GM18870 (cell line): ENCODE measurements around the gene RFX4.
"Not testable (repeated sequence)": the region's sequence is repeated elsewhere in the genome, so short reads cannot be mapped to it uniquely, and the experiment has no call there.

Experiments used
- ATAC-seq: cut with Tn5 transposase; IDR thresholded peaks from one replicate; pipeline ENCODE4 v1.9.1; 2021; ENCODE audit warnings: moderate library complexity; ENCODE audit not compliant: unreplicated experiment

The RFX4 gene

DNA sequence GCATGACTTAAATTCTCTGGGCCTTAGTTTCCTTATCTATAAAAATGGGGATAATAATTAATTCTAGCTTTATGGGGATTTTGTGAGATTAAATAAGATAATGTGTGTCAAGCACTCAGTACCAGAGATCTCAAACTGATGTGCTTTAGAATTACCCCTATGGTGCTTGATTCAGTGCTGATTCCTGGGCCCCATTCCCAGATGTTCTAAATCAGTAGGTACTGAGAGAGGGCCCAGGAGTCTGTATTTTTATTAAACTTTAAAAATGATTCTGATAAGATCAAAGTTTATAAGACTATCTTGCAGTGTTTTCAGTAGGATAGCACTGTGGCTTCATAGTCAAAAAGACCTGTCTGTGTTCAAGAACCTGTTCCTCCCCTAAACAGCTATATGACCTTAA lies 102.6 kb downstream of the RFX4 start:
- ATAC-seq: no peak

DNA sequence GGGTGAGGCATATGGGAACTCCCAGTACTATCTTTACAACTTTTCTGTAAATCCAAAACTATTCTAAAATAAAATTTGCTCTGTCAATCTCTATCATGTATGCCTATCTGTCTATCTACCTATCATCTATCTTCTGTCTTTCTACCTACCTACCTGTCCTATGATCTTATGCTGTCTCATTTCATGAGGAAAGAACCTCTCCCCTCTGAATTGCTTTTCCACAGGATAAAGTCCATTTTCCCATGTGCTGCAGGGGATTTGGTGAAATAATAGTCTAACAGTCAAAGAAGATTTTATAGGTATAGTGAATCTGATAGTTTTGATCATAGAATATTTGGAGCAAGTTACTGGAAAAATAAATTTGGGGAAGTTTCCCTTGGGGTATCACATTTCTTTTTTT lies 104.9 kb downstream of the RFX4 start:
- no peak for ATAC-seq

DNA sequence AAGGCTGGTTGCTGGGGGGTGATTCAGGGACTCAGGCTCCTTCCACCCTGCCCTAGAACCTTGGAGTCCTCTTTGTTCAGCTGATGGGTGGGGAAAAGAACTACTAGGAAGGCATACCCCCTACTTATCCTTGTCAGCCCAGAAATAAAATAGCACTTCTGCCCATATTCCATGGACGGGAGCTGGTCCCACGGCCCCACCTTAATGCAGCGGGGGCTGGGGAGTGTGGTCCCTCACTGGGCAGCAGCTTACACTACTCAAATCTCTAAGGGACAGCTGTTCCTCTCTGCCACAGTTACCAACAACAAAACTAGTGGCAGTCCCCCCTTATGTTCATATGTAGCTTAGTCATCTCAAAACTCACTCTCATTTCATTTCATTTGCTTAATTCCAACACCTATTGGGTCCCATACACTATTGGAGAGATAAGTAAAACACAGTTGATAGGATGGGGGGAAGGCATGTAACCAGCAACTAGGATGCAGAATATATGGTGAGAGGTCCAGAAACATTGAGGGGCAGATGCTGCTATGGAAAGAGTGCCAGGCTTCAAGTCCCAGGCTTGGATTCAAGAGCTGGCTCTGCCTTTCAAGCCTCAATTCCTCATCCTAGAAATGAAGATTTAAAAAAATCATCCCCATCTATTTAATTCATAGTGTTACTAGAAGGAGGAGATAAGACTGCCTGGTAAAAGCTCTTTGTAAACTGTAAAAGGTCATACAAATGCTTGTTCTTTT lies 107.9 kb downstream of the RFX4 start:
- no peak for ATAC-seq

DNA sequence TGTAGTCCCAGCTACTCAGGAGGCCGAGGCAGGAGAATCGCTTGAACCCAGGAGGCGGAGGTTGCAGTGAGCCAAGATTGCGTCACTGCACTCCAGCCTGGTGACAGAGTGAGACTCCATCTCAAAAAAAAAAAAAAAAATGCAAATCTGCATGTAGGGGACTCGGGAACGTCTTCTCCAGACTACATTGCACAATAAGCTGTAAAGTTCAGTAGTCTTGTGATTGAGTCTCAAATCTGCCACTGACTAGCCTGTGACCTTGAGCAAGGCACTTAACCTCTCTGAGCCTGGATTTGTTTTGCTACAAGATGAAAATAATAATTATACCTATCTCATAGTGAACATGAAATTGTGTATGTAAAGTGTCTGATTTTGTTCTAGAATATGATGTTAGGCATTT lies 109.2 kb downstream of the RFX4 start:
- not testable (repeated sequence) for ATAC-seq

DNA sequence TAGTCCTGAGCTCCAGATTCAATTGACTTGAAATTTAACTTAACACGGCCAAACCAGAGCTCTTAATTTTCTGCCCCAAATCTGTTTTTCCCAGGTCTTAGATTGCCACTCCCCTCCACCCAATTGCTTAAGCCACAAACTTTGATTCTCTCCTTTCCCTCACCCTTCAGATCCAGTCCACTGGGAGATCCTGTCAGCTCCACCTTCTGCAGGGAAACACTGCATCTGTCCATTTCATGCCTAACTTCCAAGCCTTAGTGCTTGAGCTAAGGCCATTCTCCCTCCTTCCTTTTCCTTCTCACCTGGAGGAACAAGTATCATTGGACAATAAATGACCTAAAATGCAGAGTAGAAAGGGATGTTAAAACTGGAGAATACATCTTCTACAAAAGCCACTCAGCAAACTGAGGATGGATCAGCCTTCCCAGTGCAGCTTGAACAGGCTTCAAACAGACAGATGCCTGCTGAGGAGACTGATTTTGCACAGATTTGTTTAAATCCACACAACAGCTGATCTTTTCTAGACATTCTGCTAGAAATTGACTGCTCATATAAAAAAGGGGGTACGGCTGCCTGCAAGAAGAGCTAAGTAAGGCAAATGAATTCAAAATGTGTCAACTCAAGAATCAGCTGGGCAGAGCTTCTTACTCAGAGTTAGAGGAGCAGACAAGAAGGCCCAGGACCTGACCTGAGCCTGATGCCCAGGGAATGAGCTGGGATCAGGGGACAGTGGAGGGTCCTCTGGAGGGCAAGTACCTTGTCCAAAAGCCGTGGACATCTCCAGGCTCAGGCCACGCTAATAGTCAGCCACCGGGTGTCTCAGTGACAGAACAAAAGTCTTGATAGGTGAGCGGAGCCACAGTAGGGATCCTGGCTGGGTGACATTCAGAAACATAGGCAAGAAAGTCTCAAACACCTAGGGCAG lies 110.4 kb downstream of the RFX4 start:
- ATAC-seq: no peak

DNA sequence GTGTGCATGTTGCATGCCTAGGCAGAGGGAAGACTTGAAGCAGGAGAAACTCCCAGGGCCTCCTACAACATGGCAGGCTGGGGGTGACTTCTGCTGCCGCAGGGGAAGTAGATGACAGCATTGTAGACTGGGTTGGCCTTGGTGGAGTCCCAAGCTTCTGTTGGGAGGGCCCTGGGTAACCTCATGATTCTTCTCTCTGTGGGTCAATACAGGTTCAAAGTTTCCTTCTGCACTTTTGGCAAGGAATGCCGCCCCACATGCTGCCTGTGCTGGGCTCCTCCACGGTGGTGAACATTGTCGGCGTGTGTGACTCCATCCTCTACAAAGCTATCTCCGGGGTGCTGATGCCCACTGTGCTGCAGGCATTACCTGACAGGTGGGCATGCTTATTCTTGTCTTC lies 113.3 kb downstream of the RFX4 start:
- no peak for ATAC-seq

DNA sequence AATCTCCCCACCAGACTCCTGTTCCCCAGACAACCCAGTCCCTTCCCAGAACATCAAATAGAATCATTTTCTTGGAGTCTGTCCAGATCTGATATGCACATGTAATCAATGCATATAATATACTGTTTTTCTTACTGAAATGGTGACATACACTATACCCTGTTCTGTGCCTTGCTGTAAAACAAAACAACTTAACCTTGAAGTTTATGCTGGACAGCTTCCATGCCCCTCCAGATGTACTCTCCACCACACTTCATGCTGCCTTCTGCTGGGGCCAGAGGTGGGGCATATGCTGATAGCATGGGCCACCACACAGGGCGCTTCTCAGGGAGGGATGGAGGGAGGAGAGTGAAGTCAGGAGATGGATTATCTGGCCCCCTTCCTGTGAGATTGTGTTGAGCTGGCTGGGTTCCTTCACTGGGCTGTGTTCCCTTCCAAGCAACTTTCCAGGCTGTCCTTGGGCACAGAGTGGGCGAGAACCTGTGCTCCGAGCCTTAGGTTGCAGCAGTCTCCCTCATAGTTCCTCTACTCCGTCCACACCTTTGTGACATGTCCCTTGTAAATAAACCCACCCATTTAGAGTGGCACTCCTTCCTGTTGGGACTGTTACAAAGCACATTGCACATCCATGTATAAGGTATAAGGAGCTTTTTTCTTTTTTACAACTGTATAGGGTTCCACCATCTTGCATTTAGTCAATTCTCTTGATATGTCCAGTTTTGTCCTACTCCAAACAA lies 114.0 kb downstream of the RFX4 start:
- no peak for ATAC-seq

DNA sequence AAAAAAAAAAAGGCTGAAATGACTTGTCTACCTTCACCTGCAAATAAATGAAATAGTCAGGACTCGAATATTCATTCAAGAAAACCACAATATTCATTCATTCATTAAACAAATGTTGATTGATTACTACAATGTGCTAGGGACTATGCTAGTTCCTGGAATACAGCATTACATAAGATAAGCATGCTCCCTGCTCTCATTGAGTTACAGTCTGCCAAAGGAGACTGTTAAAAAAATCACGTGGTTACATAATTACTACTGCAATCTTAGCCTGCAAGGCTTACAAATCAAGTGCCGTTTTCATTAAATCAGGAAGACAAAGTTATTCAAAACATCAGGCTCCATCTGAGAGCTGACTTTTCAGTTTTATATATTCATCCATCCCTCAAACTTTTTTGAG lies 121.3 kb downstream of the RFX4 start:
- ATAC-seq: no peak

DNA sequence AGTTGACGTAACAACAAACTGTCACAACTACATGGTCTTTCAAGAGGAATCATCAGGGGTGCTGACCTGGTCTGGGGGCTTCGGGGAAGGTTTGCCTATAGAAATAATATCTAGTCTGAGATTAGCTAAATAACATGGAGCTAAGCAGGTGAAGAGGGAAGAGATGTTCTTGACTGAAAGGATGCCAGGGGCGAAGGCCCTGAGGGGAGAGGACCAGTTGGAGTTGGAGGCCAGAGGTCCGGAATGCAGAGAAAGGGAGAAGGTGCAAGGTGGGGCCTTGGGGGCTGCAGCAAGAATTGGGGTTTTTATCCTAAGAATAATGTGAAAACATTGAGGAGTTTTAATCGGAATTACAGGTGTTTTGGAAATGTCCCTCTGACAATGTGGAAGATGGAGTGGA lies 123.2 kb downstream of the RFX4 start:
- no peak for ATAC-seq

DNA sequence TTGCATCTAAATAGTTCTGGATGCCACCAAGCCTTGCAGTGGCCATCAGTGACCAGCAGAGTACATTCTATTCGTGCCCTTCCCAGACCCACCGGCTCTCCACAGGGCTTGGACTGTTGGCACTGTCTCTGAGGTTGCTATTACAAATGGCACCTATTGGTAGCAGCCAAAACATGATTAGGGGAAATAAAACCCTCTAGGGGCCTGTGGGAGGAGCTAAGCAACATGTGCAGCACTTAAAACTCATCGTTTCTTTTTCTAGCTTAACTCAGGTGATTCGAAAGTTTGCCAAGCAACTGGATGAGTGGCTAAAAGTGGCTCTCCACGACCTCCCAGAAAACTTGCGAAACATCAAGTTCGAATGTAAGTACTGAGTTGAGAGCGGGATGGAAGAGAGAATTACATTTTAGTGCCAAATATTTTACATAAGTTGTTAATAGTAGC lies 126.3 kb downstream of the RFX4 start:
- ATAC-seq: no peak

DNA sequence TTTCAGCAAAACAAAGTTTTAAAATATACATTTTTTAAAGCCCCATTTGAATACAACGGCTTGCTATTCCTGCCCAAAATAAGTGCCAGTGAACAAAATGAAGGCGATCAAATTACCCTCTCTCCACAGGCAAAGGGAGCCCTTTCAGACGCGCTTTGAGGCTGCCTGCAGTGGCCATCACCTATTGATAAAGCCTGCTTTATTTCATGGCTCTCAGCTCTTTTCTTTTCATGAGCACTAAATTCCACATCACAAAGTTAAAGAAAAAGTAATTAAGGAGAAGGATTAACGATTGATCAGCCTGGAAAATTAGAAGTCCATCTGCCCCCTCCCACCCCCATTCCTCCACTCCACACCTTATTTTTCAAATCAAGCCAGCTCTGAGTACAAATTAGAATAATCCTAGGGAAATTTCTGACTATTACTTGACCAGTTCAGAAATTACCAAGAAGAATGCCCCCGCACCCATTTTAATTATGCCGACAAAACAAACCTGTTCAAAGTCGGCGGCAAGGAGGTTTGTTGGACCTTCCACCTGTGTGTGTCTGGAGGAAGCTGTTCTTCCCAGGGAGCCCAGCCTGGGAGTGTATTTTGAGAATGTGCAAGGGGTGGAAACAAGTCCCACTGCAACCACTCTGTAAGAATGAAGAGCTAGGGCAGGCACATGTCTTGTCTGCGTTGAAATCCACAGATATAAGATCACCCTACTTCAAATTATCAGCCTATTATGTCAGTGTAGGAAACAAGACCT lies 127.5 kb downstream of the RFX4 start:
- ATAC-seq: no peak

DNA sequence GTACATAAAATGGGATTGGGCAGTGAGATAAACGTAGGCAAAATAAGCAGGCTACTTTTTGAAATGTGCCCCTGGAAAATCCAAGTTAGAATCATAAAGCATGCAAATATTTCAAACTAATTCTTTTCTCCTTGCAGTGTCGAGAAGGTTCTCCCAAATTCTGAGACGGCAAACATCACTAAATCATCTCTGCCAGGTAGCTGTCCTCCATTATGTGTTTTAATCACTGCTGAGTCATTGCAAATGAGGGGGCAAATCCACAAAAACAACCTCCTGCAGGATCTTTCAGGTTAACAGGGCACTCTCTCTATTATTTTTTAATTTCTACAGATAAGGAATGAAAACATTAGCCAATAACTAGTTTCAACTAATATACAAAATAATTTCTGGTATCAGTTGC lies 128.5 kb downstream of the RFX4 start:
- no peak for ATAC-seq

DNA sequence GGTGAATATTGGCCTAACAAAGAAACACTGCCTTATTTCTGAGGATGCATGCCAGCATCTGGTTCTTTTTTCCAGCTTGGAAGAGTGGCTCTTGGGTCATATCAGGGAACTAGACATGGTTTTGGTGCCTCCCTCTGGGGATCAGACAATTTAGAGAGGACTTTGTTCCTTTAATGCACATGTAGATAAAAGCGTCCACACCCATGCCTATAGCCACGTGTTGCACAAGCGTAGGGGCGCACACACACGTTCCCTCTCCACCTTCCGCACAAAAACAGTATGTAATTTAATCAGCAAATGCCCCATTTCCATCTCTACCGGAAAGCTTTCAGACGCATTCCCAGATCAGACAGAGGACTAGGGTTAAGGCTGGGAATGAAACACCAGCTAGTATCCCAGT lies 130.0 kb downstream of the RFX4 start:
- ATAC-seq: no peak

DNA sequence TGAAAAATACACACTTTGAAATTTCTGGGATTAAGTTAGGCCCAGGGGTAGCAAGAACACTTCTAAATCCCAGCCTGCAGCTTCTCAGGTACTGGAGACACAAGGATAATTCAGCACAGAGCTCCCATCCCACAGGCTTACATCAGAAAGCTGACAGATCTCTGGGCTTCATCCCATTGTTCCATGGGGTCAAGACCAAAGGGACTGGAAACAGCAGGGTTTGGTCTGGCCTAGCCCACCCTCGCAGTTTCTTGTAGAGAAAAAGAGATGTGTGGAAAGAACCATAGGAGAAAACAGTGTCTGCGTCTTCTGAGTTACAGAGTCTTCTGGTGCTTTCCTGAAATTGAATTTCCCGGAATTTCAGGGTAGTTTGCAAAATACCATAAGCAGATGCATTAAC lies 132.1 kb downstream of the RFX4 start:
- ATAC-seq: no peak

DNA sequence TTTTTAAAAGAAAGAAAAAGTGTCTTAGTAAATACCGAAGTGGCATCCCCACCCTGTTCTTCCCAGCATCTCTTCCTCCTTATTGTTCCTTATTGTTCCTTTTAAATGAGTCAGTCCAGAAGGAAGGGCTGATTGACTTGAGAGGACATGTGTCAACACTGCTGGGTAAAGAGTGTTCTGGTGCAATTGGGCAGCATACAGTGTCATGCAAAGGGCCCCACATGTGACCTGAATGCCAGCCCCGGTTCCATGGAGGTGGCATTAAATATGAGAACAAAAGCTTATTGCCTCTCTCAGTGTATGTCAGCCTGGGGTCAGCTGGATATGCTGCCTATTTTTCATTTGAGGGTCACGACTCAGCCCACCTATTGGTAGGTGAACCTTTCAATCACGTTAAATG lies 132.8 kb downstream of the RFX4 start:
- no peak for ATAC-seq

DNA sequence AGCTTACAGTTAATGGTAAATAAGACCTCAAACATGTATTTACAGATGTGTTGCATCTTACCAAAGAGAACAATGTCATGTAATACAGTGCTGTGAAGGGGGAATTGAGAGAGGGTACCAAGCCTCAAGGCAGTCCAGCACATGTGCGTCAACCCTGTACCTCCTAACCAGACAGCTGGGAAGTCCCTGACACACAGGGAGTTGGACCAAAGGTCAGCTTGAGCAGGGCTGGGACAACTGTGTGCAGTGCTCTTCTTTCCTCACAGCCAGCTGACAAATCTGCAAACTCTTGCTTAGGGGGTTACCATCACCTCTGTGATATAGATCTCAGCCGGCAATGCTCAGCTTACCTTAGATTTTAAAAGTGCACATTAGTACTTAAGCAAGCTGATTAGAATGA lies 134.9 kb downstream of the RFX4 start:
- ATAC-seq: no peak

DNA sequence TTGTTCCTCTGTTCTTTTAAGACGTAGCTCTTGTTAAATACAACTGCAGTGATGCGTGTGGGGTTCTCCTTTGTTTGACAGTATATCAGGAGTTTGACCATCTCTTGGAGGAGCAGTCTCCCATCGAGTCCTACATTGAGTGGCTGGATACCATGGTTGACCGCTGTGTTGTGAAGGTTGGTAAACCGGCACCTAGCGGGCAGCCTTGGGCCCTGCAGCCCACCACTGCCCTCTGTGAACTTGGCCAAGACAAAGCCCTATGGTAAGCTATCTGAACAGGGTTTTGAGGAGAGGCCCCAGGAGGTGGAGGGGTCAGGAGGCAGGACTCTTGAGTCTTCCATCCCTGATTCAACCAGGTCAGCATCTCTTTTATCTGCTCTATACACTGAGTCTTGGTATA lies 137.1 kb downstream of the RFX4 start:
- no peak for ATAC-seq

DNA sequence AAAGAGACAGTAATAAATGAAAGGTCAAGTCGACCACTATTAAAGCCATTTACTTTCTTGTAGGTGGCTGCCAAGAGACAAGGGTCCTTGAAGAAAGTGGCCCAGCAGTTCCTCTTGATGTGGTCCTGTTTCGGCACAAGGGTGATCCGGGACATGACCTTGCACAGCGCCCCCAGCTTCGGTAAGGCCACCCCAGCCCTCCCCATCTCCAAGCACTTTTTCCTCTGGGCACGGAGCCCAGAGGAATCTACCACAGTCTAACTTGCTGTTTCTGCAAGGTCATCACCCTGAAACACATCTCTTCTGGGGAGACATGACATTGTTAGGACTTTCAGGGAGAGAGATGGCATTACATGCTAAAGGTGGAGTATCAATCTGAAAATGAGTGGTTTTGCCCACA lies 137.9 kb downstream of the RFX4 start:
- ATAC-seq: no peak

DNA sequence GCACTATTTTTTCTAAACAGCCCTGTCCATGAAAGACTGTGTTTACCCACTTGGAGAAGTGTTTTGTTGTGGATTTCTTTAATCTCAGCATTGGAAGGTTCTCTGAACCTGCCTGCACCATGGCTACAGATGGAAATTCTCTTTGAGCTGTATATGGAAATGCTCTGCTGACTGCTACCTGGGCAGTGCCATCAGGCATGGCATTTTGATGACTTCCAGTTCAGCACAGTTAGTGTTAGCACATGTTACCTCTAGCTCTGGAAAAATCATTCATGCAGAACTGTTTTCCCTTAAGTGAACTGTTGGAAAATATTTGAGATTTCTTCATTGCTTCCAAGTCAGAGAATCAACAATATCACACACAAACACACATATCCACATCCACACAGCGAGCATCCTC lies 139.1 kb downstream of the RFX4 start:
- no peak for ATAC-seq

DNA sequence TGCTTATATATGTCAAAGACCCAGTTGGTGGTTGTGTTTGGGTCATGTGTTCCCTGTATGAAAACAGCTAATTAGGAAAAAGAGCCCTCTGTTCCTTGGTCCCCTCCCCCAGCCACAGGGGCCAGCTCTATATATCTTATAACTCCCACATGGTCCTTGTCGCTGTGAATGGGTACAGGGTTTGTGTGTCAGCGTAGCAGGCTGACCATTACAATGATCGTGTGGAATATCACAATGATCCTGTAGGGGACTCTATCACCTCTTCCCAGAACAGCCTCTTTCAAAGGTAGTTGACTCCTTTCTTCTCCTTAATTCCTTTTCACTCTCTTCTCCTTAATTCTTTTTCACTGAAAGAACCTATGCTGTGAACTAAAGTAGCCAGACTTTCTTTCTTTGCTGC lies 140.0 kb downstream of the RFX4 start:
- ATAC-seq: no peak

DNA sequence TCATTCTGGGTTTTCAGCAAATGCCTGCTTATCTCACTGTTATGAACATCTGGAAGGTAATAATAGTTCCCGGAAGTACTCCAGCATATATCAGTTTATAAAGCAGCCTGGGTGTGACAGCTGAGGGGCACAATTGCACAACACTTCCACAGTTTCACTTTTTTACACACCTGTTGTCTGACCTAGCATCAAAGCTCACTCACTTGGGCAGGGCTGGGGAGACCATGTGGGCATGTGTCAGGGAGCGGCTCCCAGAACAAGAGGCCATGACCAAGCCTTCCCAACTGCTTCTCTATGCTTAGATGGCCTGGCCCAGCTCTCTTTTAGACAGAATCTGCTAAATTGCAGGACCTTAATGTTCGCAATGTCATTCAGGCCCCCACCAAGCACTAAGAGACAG lies 140.6 kb downstream of the RFX4 start:
- no peak for ATAC-seq
